HEK293T (cell line): Measurements from ENCODE around the gene HOMER3.
A peak's percentile ranks its signal among the peaks of the same experiment; 100 is the strongest.

Experiments used
- CTCF ChIA-PET: fragments of 350-600 bp; formaldehyde crosslinking; extraction: SDS; loops from one replicate; lab custom pipeline; 2021; ENCODE audit warnings: antibody characterized with exemption, inconsistent platforms; lab: Yijun Ruan, JAX
- POLR2A ChIA-PET: fragments of 350-600 bp; formaldehyde crosslinking; extraction: SDS; loops from one replicate; lab custom pipeline; 2020; ENCODE audit warnings: antibody characterized with exemption, inconsistent platforms; lab: Yijun Ruan, JAX
- DNase-seq: peaks from one replicate; pipeline ENCODE4 v3.0.0; 2012; ENCODE audit warnings: mixed read lengths; ENCODE audit errors: extremely low spot score
- ARNT ChIP-seq: fragments of 450-650 bp; IDR thresholded peaks from 2 replicates; pipeline ENCODE4 v1.6.1; 2017; ENCODE audit warnings: mild to moderate bottlenecking
- BHLHE40 ChIP-seq: fragments of 450-650 bp; IDR thresholded peaks from 2 replicates; pipeline ENCODE4 v1.6.1; 2016; ENCODE audit warnings: mild to moderate bottlenecking, moderate library complexity, borderline replicate concordance
- CTBP1 ChIP-seq: fragments of 450-650 bp; IDR thresholded peaks from 2 replicates; pipeline ENCODE4 v1.6.1; 2016; ENCODE audit warnings: borderline replicate concordance
- ELF4 ChIP-seq: fragments of 450-650 bp; IDR thresholded peaks from 2 replicates; pipeline ENCODE4 v1.6.1; 2017; ENCODE audit warnings: antibody characterized with exemption
- FOXA1 ChIP-seq: fragments of 450-650 bp; IDR thresholded peaks from 2 replicates; pipeline ENCODE4 v1.6.1; 2016; ENCODE audit warnings: mild to moderate bottlenecking
- FOXK2 ChIP-seq: fragments of 450-650 bp; IDR thresholded peaks from 2 replicates; pipeline ENCODE4 v1.6.1; 2016; ENCODE audit warnings: mild to moderate bottlenecking
- FOXM1 ChIP-seq: fragments of 450-650 bp; IDR thresholded peaks from 2 replicates; pipeline ENCODE4 v1.6.1; 2017; ENCODE audit warnings: mild to moderate bottlenecking, borderline replicate concordance
- HDGF ChIP-seq: fragments of 450-650 bp; IDR thresholded peaks from 2 replicates; pipeline ENCODE4 v1.6.1; 2017; ENCODE audit warnings: antibody characterized with exemption, borderline replicate concordance
- L3MBTL2 ChIP-seq: fragments of 450-650 bp; conservative IDR thresholded peaks from 2 replicates; pipeline ENCODE4 v1.6.1; 2016; ENCODE audit warnings: mild to moderate bottlenecking
- LEF1 ChIP-seq: fragments of 450-650 bp; IDR thresholded peaks from 2 replicates; pipeline ENCODE4 v1.6.1; 2017; ENCODE audit warnings: mild to moderate bottlenecking, borderline replicate concordance
- NFRKB ChIP-seq: fragments of 450-650 bp; IDR thresholded peaks from 2 replicates; pipeline ENCODE4 v1.6.1; 2016; ENCODE audit warnings: mild to moderate bottlenecking, moderate library complexity
- PKNOX1 ChIP-seq: fragments of 450-650 bp; IDR thresholded peaks from 2 replicates; pipeline ENCODE4 v1.6.1; 2016
- SP1 ChIP-seq: fragments of 450-650 bp; IDR thresholded peaks from 2 replicates; pipeline ENCODE4 v1.6.1; 2017
- SUZ12 ChIP-seq: fragments of 450-650 bp; IDR thresholded peaks from 2 replicates; pipeline ENCODE4 v1.6.1; 2016; ENCODE audit warnings: mild to moderate bottlenecking
- TARDBP ChIP-seq: fragments of 450-650 bp; IDR thresholded peaks from 2 replicates; pipeline ENCODE4 v1.6.1; 2016
- ZNF384 ChIP-seq: fragments of 450-650 bp; IDR thresholded peaks from 2 replicates; pipeline ENCODE4 v1.6.1; 2016

HOMER3 gene

GRCh38 chr19:18924684-18925213, 16.3 kb downstream of the HOMER3 start:
- no peak for DNase-seq
- ChIA-PET CTCF (interaction anchor here (0.9 kb wide), 1 partner anchor 62 kb away, joined by 5 read pairs; no protein-coding TSS in a partner anchor), POLR2A (no interaction called here)
- no peak for TF ChIP-seq L3MBTL2
- no peak for TF ChIP-seq FOXK2
- no peak for TF ChIP-seq ARNT
- no peak for TF ChIP-seq FOXA1
- TF ChIP-seq PKNOX1: no peak
- TF ChIP-seq NFRKB: no peak
- no peak for TF ChIP-seq SP1
- TF ChIP-seq SUZ12: no peak
- no peak for TF ChIP-seq FOXM1
- no peak for TF ChIP-seq BHLHE40
- TF ChIP-seq LEF1: no peak
- TF ChIP-seq TARDBP: no peak
- TF ChIP-seq CTBP1: no peak
- TF ChIP-seq HDGF: no peak

- POLR2A ChIA-PET: no interaction called here
Observed at GRCh38 chr19:18922228-18922985, 18.6 kb downstream of the HOMER3 start.

GRCh38 chr19:18921593-18921992, 19.4 kb downstream of the HOMER3 start:
- no peak for DNase-seq
- CTCF ChIA-PET: no interaction called here
- no peak for TF ChIP-seq CTBP1
- TF ChIP-seq L3MBTL2: no peak
- TF ChIP-seq ARNT: no peak
- TF ChIP-seq TARDBP: no peak
- TF ChIP-seq BHLHE40: no peak
- TF ChIP-seq HDGF: no peak
- TF ChIP-seq PKNOX1: no peak
- no peak for TF ChIP-seq NFRKB
- TF ChIP-seq SUZ12: no peak
- TF ChIP-seq ELF4: no peak
- no peak for TF ChIP-seq FOXA1
- TF ChIP-seq LEF1: no peak
- POLR2A ChIA-PET: no interaction called here

More at GRCh38 chr19:18922228-18922985, 18.6 kb downstream of the HOMER3 start:
- DNase-seq: no peak
- no peak for TF ChIP-seq FOXM1
- no peak for TF ChIP-seq LEF1
- no peak for TF ChIP-seq ELF4
- TF ChIP-seq SP1: no peak
- no peak for TF ChIP-seq CTBP1
- no peak for TF ChIP-seq FOXA1
- TF ChIP-seq HDGF: no peak
- no peak for TF ChIP-seq ZNF384
- TF ChIP-seq TARDBP: no peak
- no peak for TF ChIP-seq L3MBTL2
- TF ChIP-seq PKNOX1: no peak
- no peak for TF ChIP-seq BHLHE40
- no peak for TF ChIP-seq FOXK2
- TF ChIP-seq SUZ12: no peak
- no peak for TF ChIP-seq ARNT
- CTCF ChIA-PET: no interaction called here

- ChIA-PET CTCF (no interaction called here), POLR2A (interaction anchor here (0.6 kb wide), 1 partner anchor 167 kb away, joined by 3 read pairs; no protein-coding TSS in a partner anchor)
- TF ChIP-seq SP1 (no peak), FOXK2 (no peak), ARNT (no peak), HDGF (no peak), LEF1 (no peak), PKNOX1 (no peak), CTBP1 (no peak), NFRKB (no peak), ZNF384 (no peak), FOXA1 (no peak), BHLHE40 (no peak)
- DNase-seq: no peak
Observed at GRCh38 chr19:18920400-18920799, 20.6 kb downstream of the HOMER3 start.

GRCh38 chr19:18919900-18920214, 21.2 kb downstream of the HOMER3 start:
- TF ChIP-seq L3MBTL2 (peak; percentile 18), BHLHE40 (no peak), ELF4 (no peak), FOXM1 (no peak)
- CTCF ChIA-PET: interaction anchor here (0.6 to 1.1 kb wide), 4 partner anchors 10 to 338 kb away, joined by 3 to 4 read pairs (median 3); no protein-coding TSS in a partner anchor
- no peak for DNase-seq
- POLR2A ChIA-PET: interaction anchor here (0.7 to 1.8 kb wide), 12 partner anchors 9 to 502 kb away, joined by 3 to 9 read pairs (median 4); partner anchors contain the start of gene UPF1
